H9 (cell line): ENCODE measurements around the gene DENR. TPM values are rescaled to one million over a fixed set of nuclear protein-coding genes. Genes with fewer than 3 reads are reported as not detected.

ENCODE experiments used
- DNase-seq: peaks from one replicate; pipeline ENCODE4 v3.0.0-alpha.2; 2017
- H2AFZ ChIP-seq: one replicate; pipeline ENCODE4 v1.6.1; 2013; ENCODE audit warnings: mild to moderate bottlenecking, low read length, control low read depth, moderate library complexity
- H2AK5ac ChIP-seq: 2 replicates; pipeline ENCODE4 v1.6.1; 2013; ENCODE audit warnings: low read length, control low read depth, mixed read lengths; ENCODE audit not compliant: insufficient read length
- H2BK120ac ChIP-seq: one replicate; pipeline ENCODE4 v1.6.1; 2013; ENCODE audit warnings: low read depth, mild to moderate bottlenecking, low read length, control low read depth, inconsistent platforms; ENCODE audit not compliant: poor library complexity, severe bottlenecking
- H2BK12ac ChIP-seq: 2 replicates; pipeline ENCODE4 v1.6.1; 2013; ENCODE audit warnings: low read length, control low read depth, mixed read lengths, low read depth; ENCODE audit not compliant: insufficient read length
- H2BK15ac ChIP-seq: 2 replicates; pipeline ENCODE4 v1.6.1; 2013; ENCODE audit warnings: low read depth, low read length, control low read depth
- H2BK20ac ChIP-seq: one replicate; pipeline ENCODE4 v1.6.1; 2013; ENCODE audit warnings: low read depth, mild to moderate bottlenecking, low read length, control low read depth, inconsistent platforms; ENCODE audit not compliant: poor library complexity, severe bottlenecking
- H2BK5ac ChIP-seq: 2 replicates; pipeline ENCODE4 v1.6.1; 2013; ENCODE audit warnings: low read length, control low read depth, mixed read lengths; ENCODE audit not compliant: insufficient read length
- H3K14ac ChIP-seq: 2 replicates; pipeline ENCODE4 v1.6.1; 2013; ENCODE audit warnings: low read length, control low read depth; ENCODE audit not compliant: insufficient read depth
- H3K18ac ChIP-seq: 2 replicates; pipeline ENCODE4 v1.6.1; 2013; ENCODE audit warnings: low read depth, mild to moderate bottlenecking, mixed read lengths, low read length, control low read depth; ENCODE audit not compliant: insufficient read length
- H3K23ac ChIP-seq: 2 replicates; pipeline ENCODE4 v1.6.1; 2013; ENCODE audit warnings: low read length, control low read depth, mixed read lengths, low read depth; ENCODE audit not compliant: insufficient read length
- H3K23me2 ChIP-seq: 2 replicates; pipeline ENCODE4 v1.6.1; 2013; ENCODE audit warnings: low read depth, mild to moderate bottlenecking, mixed read lengths, low read length, control low read depth; ENCODE audit not compliant: insufficient read length, poor library complexity, severe bottlenecking
- H3K27ac ChIP-seq: 2 replicates; pipeline ENCODE4 v1.5.1; 2013; ENCODE audit warnings: low read length, control low read depth, mixed read lengths, low read depth; ENCODE audit not compliant: insufficient read length
- H3K27me3 ChIP-seq: 2 replicates; pipeline ENCODE4 v1.6.1; 2013; ENCODE audit warnings: low read length, control low read depth, inconsistent platforms; ENCODE audit not compliant: insufficient read depth
- H3K4ac ChIP-seq: 2 replicates; pipeline ENCODE4 v1.6.1; 2013; ENCODE audit warnings: low read depth, mild to moderate bottlenecking, control low read depth, inconsistent platforms, low read length, moderate library complexity
- H3K4me1 ChIP-seq: 2 replicates; pipeline ENCODE4 v1.6.1; 2013; ENCODE audit warnings: low read length, control low read depth, inconsistent platforms; ENCODE audit not compliant: insufficient read depth
- H3K4me2 ChIP-seq: 2 replicates; pipeline ENCODE4 v1.6.1; 2013; ENCODE audit warnings: low read length, control low read depth, mixed read lengths; ENCODE audit not compliant: insufficient read length, insufficient read depth
- H3K56ac ChIP-seq: 2 replicates; pipeline ENCODE4 v1.6.1; 2013; ENCODE audit warnings: low read depth, mild to moderate bottlenecking, mixed read lengths, low read length, control low read depth; ENCODE audit not compliant: insufficient read length
- H3K79me1 ChIP-seq: 2 replicates; pipeline ENCODE4 v1.6.1; 2013; ENCODE audit warnings: low read depth, mild to moderate bottlenecking, moderate library complexity, low read length, control low read depth, inconsistent platforms; ENCODE audit not compliant: insufficient read depth, poor library complexity, severe bottlenecking
- H3K79me2 ChIP-seq: 2 replicates; pipeline ENCODE4 v1.6.1; 2013; ENCODE audit warnings: low read length, control low read depth, inconsistent platforms; ENCODE audit not compliant: insufficient read depth
- H3K9ac ChIP-seq: 2 replicates; pipeline ENCODE4 v1.6.1; 2013; ENCODE audit warnings: low read length, control low read depth, mixed read lengths; ENCODE audit not compliant: insufficient read length; ENCODE audit errors: extremely low read depth
- H3K9me3 ChIP-seq: one replicate; pipeline ENCODE4 v1.6.1; 2013; ENCODE audit warnings: low read depth, low read length, inconsistent platforms; ENCODE audit not compliant: control insufficient read depth
- H3T11ph ChIP-seq: one replicate; pipeline ENCODE4 v1.6.1; 2013; ENCODE audit warnings: mild to moderate bottlenecking, low read length, control low read depth, inconsistent platforms
- H4K20me1 ChIP-seq: one replicate; pipeline ENCODE4 v1.6.1; 2013; ENCODE audit not compliant: control insufficient read depth, insufficient read length, insufficient read depth
- H4K5ac ChIP-seq: 2 replicates; pipeline ENCODE4 v1.6.1; 2013; ENCODE audit warnings: low read depth, mild to moderate bottlenecking, mixed read lengths, low read length, control low read depth; ENCODE audit not compliant: insufficient read length
- H4K8ac ChIP-seq: replicated peaks from 2 replicates; pipeline ENCODE4 v1.6.1; 2013; ENCODE audit warnings: low read length, control low read depth, mixed read lengths, low read depth; ENCODE audit not compliant: insufficient read length
- H4K91ac ChIP-seq: 2 replicates; pipeline ENCODE4 v1.6.1; 2013; ENCODE audit warnings: low read depth, mild to moderate bottlenecking, moderate library complexity, mixed read lengths, low read length, control low read depth; ENCODE audit not compliant: insufficient read length
- H3K27ac Mint-ChIP-seq, 3 experiments: 2 replicates in 2 of 3; 3 replicates in 1 of 3; pipeline ENCODE4 v1.8.0; 2020 to 2021; ENCODE audit warnings: mixed read lengths in 3 of 3, mild to moderate bottlenecking in 1 of 3, moderate library complexity in 1 of 3
- H3K27me3 Mint-ChIP-seq: 2 replicates; pipeline ENCODE4 v1.8.0; 2021; ENCODE audit warnings: low read depth, mild to moderate bottlenecking, moderate library complexity, mixed read lengths
- H3K36me3 Mint-ChIP-seq, 3 experiments: 2 replicates in 2 of 3; 3 replicates in 1 of 3; pipeline ENCODE4 v1.8.0; 2020 to 2021; ENCODE audit warnings: low read depth in 3 of 3, mixed read lengths in 3 of 3; ENCODE audit not compliant: insufficient read depth in 1 of 3
- H3K4me1 Mint-ChIP-seq, 2 experiments: 2 replicates each; pipeline ENCODE4 v1.8.0; 2020; ENCODE audit warnings: mixed read lengths in 2 of 2
- H3K4me3 Mint-ChIP-seq, 2 experiments: 2 replicates in 1 of 2; 3 replicates in 1 of 2; pipeline ENCODE4 v1.8.0; 2020 to 2021; ENCODE audit warnings: mild to moderate bottlenecking in 2 of 2, mixed read lengths in 2 of 2, moderate library complexity in 1 of 2
- H3K9me3 Mint-ChIP-seq, 2 experiments: 2 replicates in 1 of 2; 3 replicates in 1 of 2; pipeline ENCODE4 v1.8.0; 2020; ENCODE audit warnings: mild to moderate bottlenecking in 2 of 2, mixed read lengths in 2 of 2, moderate library complexity in 1 of 2
- WGBS: extraction: QIAGEN DNeasy Blood & Tissue Kit; methylation state at CpG from one replicate; pipeline ENCODE4 v1.1.7; 2013; ENCODE audit warnings: missing lambda C conversion rate, low lambda C conversion rate, mixed read lengths; ENCODE audit not compliant: insufficient read length; ENCODE audit errors: extremely low coverage; 5-methylcytosine and 5-hydroxymethylcytosine counted together
- total RNA-seq: library from RNA; stranded (reverse); gene quantifications from 2 replicates; pipeline ENCODE4 v1.2.1, GENCODE V29; 2021
- TF ChIP-seq, protein P1 (sequence below): fragments of 200-600 bp; sonication (generic); conservative IDR thresholded peaks from 3 replicates; pipeline ENCODE4 v1.8.0; 2021; ENCODE audit warnings: antibody characterized with exemption, mild to moderate bottlenecking

Gene DENR
- total RNA-seq, 1 experiment from 2014 or later = 104 TPM

DNA sequence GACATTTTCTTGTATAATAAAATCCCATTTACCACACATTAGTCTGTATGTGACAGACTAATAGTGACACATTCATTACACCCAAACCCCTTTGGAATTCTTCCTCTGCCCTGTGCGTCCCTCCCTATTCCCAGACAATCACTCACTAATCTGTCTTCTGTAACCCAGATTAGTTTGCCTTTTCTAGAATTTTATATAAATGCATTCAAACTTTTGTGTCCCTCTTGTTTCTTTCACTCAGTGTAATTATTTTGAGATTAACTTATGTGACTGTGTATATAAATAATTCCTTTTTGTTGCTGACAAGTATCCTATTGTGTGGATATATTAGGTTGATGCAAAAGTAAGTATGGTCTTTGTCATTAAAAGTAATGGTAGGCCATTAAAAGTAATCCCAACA is 55.0 kb downstream of the DENR start:
- Histone ChIP-seq H3T11ph (no peak overlapping the region), H3K14ac (no peak overlapping the region), H3K23ac (no peak overlapping the region), H2AFZ (no peak overlapping the region), H3K9ac (no peak overlapping the region), H4K91ac (no peak overlapping the region), H2BK12ac (no peak overlapping the region), H4K5ac (no peak overlapping the region), H3K27ac (no peak overlapping the region), H3K4me2 (no peak overlapping the region), H3K4ac (no peak overlapping the region), H2BK120ac (no peak overlapping the region), H4K8ac (no peak overlapping the region), H2BK20ac (no peak overlapping the region), H3K79me2 (no peaks in the 10 kb centered on the region), H3K4me1 (no peaks in the 10 kb centered on the region), H4K20me1 (no peaks in the 10 kb centered on the region), H3K27me3 (no peaks in the 10 kb centered on the region), H2BK5ac (no peak overlapping the region), H2BK15ac (no peak overlapping the region), H3K56ac (no peak overlapping the region), H2AK5ac (no peak overlapping the region), H3K9me3 (no peaks in the 10 kb centered on the region), H3K18ac (no peak overlapping the region), H3K79me1 (no peaks in the 10 kb centered on the region), H3K23me2 (no peaks in the 10 kb centered on the region)
- DNase-seq = no peak
- Mint-ChIP-seq H3K4me1 (no peaks in the 10 kb centered on the region), H3K9me3 (no peaks in the 10 kb centered on the region), H3K27ac (no peak overlapping the region), H3K36me3 (no peaks in the 10 kb centered on the region), H3K4me3 (no peak overlapping the region), H3K27me3 (peaks cover 1% of the 10 kb centered on the region; the same call in 1 of the 2 replicates)
- TF ChIP-seq, protein P1, sequence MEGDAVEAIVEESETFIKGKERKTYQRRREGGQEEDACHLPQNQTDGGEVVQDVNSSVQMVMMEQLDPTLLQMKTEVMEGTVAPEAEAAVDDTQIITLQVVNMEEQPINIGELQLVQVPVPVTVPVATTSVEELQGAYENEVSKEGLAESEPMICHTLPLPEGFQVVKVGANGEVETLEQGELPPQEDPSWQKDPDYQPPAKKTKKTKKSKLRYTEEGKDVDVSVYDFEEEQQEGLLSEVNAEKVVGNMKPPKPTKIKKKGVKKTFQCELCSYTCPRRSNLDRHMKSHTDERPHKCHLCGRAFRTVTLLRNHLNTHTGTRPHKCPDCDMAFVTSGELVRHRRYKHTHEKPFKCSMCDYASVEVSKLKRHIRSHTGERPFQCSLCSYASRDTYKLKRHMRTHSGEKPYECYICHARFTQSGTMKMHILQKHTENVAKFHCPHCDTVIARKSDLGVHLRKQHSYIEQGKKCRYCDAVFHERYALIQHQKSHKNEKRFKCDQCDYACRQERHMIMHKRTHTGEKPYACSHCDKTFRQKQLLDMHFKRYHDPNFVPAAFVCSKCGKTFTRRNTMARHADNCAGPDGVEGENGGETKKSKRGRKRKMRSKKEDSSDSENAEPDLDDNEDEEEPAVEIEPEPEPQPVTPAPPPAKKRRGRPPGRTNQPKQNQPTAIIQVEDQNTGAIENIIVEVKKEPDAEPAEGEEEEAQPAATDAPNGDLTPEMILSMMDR = no peak
- WGBS = no CpG with 5 or more reads among the region's 1 CpG
